OCI-LY7 (cell line): ENCODE results near the gene MEF2B. TPM values are rescaled to one million over a fixed set of nuclear protein-coding genes. Genes with fewer than 3 reads are reported as not detected.
A peak's percentile ranks its signal among the peaks of the same experiment; 100 is the strongest.

Experiments
- BruUV-seq: library from RNA; stranded (reverse); fragments of 400-500 nt; replicated peaks from 2 replicates; lab custom pipeline; 2021; lab: Mats Ljungman, UMichigan
- CTCF ChIA-PET: fragments of 300-600 bp; sonication (Branson Sonifier 250); formaldehyde crosslinking; loops from one replicate; lab custom pipeline; 2022; ENCODE audit warnings: antibody characterized with exemption; ENCODE audit not compliant: unreplicated experiment; lab: Charles Lee
- POLR2A ChIA-PET: fragments of 300-600 bp; sonication (Branson Sonifier 250); formaldehyde crosslinking; loops from one replicate; lab custom pipeline; 2022; ENCODE audit warnings: antibody characterized with exemption; lab: Charles Lee
- DNase-seq: peaks from one replicate; pipeline ENCODE4 v3.0.0-alpha.2; 2015; ENCODE audit warnings: low spot score
- H2AFZ ChIP-seq: fragments of 200-600 bp; sonication (generic), shearing (Covaris generic); 2 replicates; pipeline ENCODE4 v1.6.1; 2014; ENCODE audit warnings: mild to moderate bottlenecking, antibody characterized with exemption, low read length, moderate library complexity
- H3K27ac ChIP-seq: fragments of 200-600 bp; sonication (generic); 2 replicates; pipeline ENCODE4 v1.5.1; 2014; ENCODE audit warnings: mixed run types, low read depth, mild to moderate bottlenecking, moderate library complexity, low read length, inconsistent platforms; ENCODE audit not compliant: poor library complexity, severe bottlenecking
- H3K36me3 ChIP-seq: fragments of 200-600 bp; sonication (generic); 2 replicates; pipeline ENCODE4 v1.6.1; 2014; ENCODE audit warnings: mild to moderate bottlenecking, antibody characterized with exemption, low read length, moderate library complexity, mixed read lengths; ENCODE audit not compliant: insufficient read depth
- H3K4me1 ChIP-seq: fragments of 200-600 bp; sonication (generic); 2 replicates; pipeline ENCODE4 v1.5.1; 2014; ENCODE audit warnings: mild to moderate bottlenecking, low read length; ENCODE audit not compliant: insufficient read depth, poor library complexity, severe bottlenecking
- H3K4me2 ChIP-seq: fragments of 200-600 bp; sonication (generic); 2 replicates; pipeline ENCODE4 v1.6.1; 2014; ENCODE audit warnings: mild to moderate bottlenecking, low read length
- H3K4me3 ChIP-seq: fragments of 200-600 bp; sonication (generic); 2 replicates; pipeline ENCODE4 v1.5.1; 2014; ENCODE audit warnings: mild to moderate bottlenecking, low read depth, low read length; ENCODE audit not compliant: poor library complexity, severe bottlenecking
- H3K79me2 ChIP-seq: fragments of 200-600 bp; sonication (generic); 2 replicates; pipeline ENCODE4 v1.6.1; 2016; ENCODE audit warnings: low read depth, mild to moderate bottlenecking, low read length, moderate library complexity, mixed read lengths; ENCODE audit not compliant: insufficient read depth
- H3K9me2 ChIP-seq: fragments of 200-600 bp; sonication (generic); 2 replicates; pipeline ENCODE4 v1.6.1; 2016; ENCODE audit warnings: mild to moderate bottlenecking, low read length, mixed read lengths; ENCODE audit not compliant: insufficient read depth
- H3K9me3 ChIP-seq: fragments of 200-600 bp; sonication (generic); 2 replicates; pipeline ENCODE4 v1.6.1; 2014; ENCODE audit warnings: mild to moderate bottlenecking, mixed run types, low read length, mixed read lengths
- H4K20me1 ChIP-seq: fragments of 200-600 bp; sonication (generic); 2 replicates; pipeline ENCODE4 v1.6.1; 2014; ENCODE audit warnings: mild to moderate bottlenecking, antibody characterized with exemption, low read length, moderate library complexity, mixed read lengths; ENCODE audit not compliant: insufficient read depth
- EZH2phosphoT487 ChIP-seq: fragments of 200-600 bp; sonication (generic); IDR thresholded peaks from 2 replicates; pipeline ENCODE4 v1.6.1; 2018; ENCODE audit warnings: low read depth, borderline replicate concordance, mild to moderate bottlenecking, mixed run types, antibody characterized with exemption, low read length, moderate library complexity, mixed read lengths
- intact Hi-C: fragments of 100-400 bp; cut with micrococcal nuclease; formaldehyde crosslinking; loops from one replicate; pipeline ENCODE4 v1.10.0; 2022; ENCODE audit not compliant: unreplicated experiment
- total RNA-seq, 2 experiments: library from RNA; depleted of rRNA in 1 of 2; stranded (reverse); fragments of >200 nt in 1 of 2; shearing (Covaris generic) in 1 of 2; gene quantifications; 2 replicates each; pipeline ENCODE4 v1.2.3, GENCODE V29; 2014 to 2022
- TF ChIP-seq, protein P1 (sequence below): fragments of 200-600 bp; sonication (generic); conservative IDR thresholded peaks from 2 replicates; pipeline ENCODE4 v1.5.1; 2014; ENCODE audit warnings: mild to moderate bottlenecking, antibody characterized with exemption, low read length, moderate library complexity, mixed read lengths

MEF2B gene
- total RNA-seq, 2 experiments from 2014 or later = 201 to 295 TPM

GRCh38 chr19:19155495-19156219 is 14.4 kb downstream of the MEF2B start:
- TSS peak; percentile 95 for BruUV-seq
- Histone ChIP-seq H4K20me1 (no peaks in the 10 kb centered on the region), H3K4me1 (peaks cover 96% of the 10 kb centered on the region), H3K79me2 (peaks cover 65% of the 10 kb centered on the region), H3K36me3 (peaks cover 71% of the 10 kb centered on the region), H3K4me2 (peak overlapping the region; percentile 89), H3K27ac (peak overlapping the region; percentile 98), H2AFZ (no peak overlapping the region), H3K9me2 (no peaks in the 10 kb centered on the region), H3K9me3 (no peaks in the 10 kb centered on the region), H3K4me3 (peak overlapping the region; percentile 59)
- intact Hi-C loops = loop anchor here (1.0 to 2.0 kb wide), 3 partner anchors 14 to 165 kb away; partner anchors contain the start of genes MAU2 and SUGP1
- TF ChIP-seq, protein P1, sequence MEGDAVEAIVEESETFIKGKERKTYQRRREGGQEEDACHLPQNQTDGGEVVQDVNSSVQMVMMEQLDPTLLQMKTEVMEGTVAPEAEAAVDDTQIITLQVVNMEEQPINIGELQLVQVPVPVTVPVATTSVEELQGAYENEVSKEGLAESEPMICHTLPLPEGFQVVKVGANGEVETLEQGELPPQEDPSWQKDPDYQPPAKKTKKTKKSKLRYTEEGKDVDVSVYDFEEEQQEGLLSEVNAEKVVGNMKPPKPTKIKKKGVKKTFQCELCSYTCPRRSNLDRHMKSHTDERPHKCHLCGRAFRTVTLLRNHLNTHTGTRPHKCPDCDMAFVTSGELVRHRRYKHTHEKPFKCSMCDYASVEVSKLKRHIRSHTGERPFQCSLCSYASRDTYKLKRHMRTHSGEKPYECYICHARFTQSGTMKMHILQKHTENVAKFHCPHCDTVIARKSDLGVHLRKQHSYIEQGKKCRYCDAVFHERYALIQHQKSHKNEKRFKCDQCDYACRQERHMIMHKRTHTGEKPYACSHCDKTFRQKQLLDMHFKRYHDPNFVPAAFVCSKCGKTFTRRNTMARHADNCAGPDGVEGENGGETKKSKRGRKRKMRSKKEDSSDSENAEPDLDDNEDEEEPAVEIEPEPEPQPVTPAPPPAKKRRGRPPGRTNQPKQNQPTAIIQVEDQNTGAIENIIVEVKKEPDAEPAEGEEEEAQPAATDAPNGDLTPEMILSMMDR = no peak
- no peak for TF ChIP-seq EZH2phosphoT487
- ChIA-PET POLR2A (interaction anchor here (0.5 to 8.0 kb wide), 9 partner anchors 8 to 180 kb away, joined by 3 to 201 read pairs (median 4); partner anchors contain the start of genes BORCS8, MEF2B and RFXANK), CTCF (interaction anchor here (1.1 to 2.3 kb wide), 3 partner anchors 12 to 19 kb away, joined by 3 to 7 read pairs (median 6); partner anchors contain the start of gene MEF2B)
- DNase-seq = peak; percentile 98

DNA sequence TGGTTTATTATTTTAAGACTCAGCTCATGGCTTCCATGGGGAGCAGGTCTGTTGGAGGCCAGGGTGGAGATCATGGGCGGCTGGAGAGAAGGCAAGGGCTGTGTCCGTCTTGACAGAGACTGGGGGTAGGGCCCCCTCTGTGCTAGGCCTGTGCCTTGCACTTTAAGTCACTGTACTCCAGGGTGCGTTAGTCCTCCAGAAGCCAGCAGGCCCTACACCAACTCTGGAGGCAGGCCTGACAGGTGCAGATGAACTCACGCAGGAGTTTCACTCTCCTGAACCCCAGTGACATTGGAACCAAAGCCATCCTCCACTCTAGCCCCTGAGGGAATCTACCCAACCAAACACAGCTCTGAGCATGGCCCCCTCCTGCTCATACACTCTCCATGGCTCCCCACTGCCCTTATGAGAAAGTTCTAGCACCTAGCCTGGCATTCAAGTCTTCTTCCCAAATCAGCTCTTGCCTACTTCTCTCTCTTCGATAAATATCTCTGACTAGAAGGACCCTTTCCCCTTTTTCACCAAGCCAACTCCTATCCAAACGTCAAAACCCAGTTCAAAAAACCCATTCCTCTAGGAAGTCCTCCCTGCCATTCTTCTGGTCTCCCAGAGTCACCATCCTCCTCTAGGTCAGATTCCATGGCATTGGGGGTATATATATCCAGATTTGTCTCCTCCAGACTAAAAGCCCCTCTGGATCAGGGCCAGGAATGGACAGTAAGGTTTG is 15.1 kb downstream of the MEF2B start:
- Histone ChIP-seq H2AFZ (no peak overlapping the region), H4K20me1 (no peaks in the 10 kb centered on the region), H3K79me2 (peaks cover 61% of the 10 kb centered on the region), H3K4me2 (peak overlapping the region; percentile 85), H3K27ac (peak overlapping the region; percentile 98), H3K9me3 (no peaks in the 10 kb centered on the region), H3K4me1 (peaks cover 92% of the 10 kb centered on the region), H3K36me3 (peaks cover 75% of the 10 kb centered on the region), H3K4me3 (peak overlapping the region; percentile 50), H3K9me2 (no peaks in the 10 kb centered on the region)
- DNase-seq = peak; percentile 74
- TSS peak; percentile 34 for BruUV-seq
- POLR2A ChIA-PET = interaction anchor here (0.5 to 8.0 kb wide), 6 partner anchors 11 to 181 kb away, joined by 3 to 201 read pairs (median 4); partner anchors contain the start of gene MEF2B
- CTCF ChIA-PET = interaction anchor here (1.3 kb wide), 1 partner anchor 20 kb away, joined by 6 read pairs; no protein-coding TSS in a partner anchor
- TF ChIP-seq, protein P1 = peak; percentile 62
- no peak for TF ChIP-seq EZH2phosphoT487
- intact Hi-C loops = loop anchor here (1.0 to 2.0 kb wide), 3 partner anchors 14 to 165 kb away; partner anchors contain the start of genes MAU2 and SUGP1
